OCI-LY3 (cell line): ENCODE data around the gene ICOS.
"Not testable (repeated sequence)": the region's sequence is repeated elsewhere in the genome, so short reads cannot be mapped to it uniquely, and the experiment has no call there.

Experiments
- H2AFZ ChIP-seq: fragments of 200-600, 300-600 bp; shearing (Covaris generic); 2 replicates; pipeline ENCODE4 v1.6.0; 2014; ENCODE audit warnings: antibody characterized with exemption, low read depth, low read length
- H3K27ac ChIP-seq: fragments of 200-600, 300-600 bp; sonication (generic); 2 replicates; pipeline ENCODE4 v1.5.1; 2014; ENCODE audit warnings: mild to moderate bottlenecking, low read length, moderate library complexity, mixed read lengths
- H3K27me3 ChIP-seq: fragments of 200-600, 300-600 bp; sonication (generic); 2 replicates; pipeline ENCODE4 v1.6.1; 2014; ENCODE audit warnings: low read depth, low read length, mixed read lengths
- H3K36me3 ChIP-seq: fragments of 200-600, 300-600 bp; sonication (generic); replicated peaks from 2 replicates; pipeline ENCODE3; 2014; ENCODE audit warnings: low read depth, low read length, mixed read lengths
- H3K4me1 ChIP-seq: fragments of 300-600, 200-600 bp; sonication (generic); 2 replicates; pipeline ENCODE4 v1.6.1; 2014; ENCODE audit warnings: low read length, mixed read lengths
- H3K4me2 ChIP-seq: fragments of 200-600, 300-600 bp; sonication (generic); 2 replicates; pipeline ENCODE4 v1.6.1; 2014; ENCODE audit warnings: low read length, mixed read lengths
- H3K4me3 ChIP-seq: fragments of 300-600, 200-600 bp; sonication (generic); 2 replicates; pipeline ENCODE4 v1.5.1; 2014; ENCODE audit warnings: antibody characterized with exemption, mild to moderate bottlenecking, low read length, moderate library complexity
- H3K79me2 ChIP-seq: fragments of 300-600, 200-600 bp; shearing (Covaris generic); 2 replicates; pipeline ENCODE4 v1.6.1; 2014; ENCODE audit warnings: mild to moderate bottlenecking, low read length, mixed read lengths
- H3K9ac ChIP-seq: fragments of 300-600, 200-600 bp; shearing (Covaris generic); 2 replicates; pipeline ENCODE4 v1.6.0; 2014; ENCODE audit warnings: mild to moderate bottlenecking, low read length, moderate library complexity
- H3K9me3 ChIP-seq: fragments of 200-600, 300-600 bp; shearing (Covaris generic); 2 replicates; pipeline ENCODE4 v1.6.1; 2014; ENCODE audit warnings: low read length, mixed read lengths; ENCODE audit not compliant: insufficient read depth
- H4K20me1 ChIP-seq: fragments of 200-600, 300-600 bp; sonication (generic); 2 replicates; pipeline ENCODE4 v1.6.1; 2016; ENCODE audit warnings: low read length, mixed read lengths; ENCODE audit not compliant: insufficient read depth
- EZH2phosphoT487 ChIP-seq: fragments of 200-600 bp; shearing (Covaris generic); IDR thresholded peaks from 2 replicates; pipeline ENCODE4 v1.6.1; 2018; ENCODE audit warnings: antibody characterized with exemption, mixed run types, low read depth
- TF ChIP-seq, protein P1 (sequence below): fragments of 200-600, 300-600 bp; sonication (generic); IDR thresholded peaks from 2 replicates; pipeline ENCODE4 v1.5.1; 2014; ENCODE audit warnings: antibody characterized with exemption, low read length, low read depth

ICOS gene

DNA sequence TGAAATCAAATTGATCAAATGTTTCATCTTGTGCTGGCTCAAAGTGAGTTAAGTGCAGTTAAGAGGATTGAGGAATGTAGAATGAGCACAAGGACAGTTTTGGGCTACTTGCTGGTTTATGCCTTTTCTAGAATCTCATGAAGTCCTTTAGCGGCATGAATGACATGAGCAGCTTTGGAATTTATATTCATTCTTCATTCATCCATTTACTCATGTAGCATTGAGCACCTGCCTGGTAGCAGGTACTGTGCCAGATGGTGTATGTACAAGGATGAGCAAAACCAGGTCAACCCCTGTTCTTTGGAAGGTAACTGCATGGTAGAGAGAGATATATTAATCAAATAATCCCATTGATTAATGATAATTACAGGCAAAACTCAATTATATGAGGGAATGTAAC, 1.2 kb downstream of the ICOS start:
- Histone ChIP-seq H3K36me3 (no peaks in the 10 kb centered on the region), H2AFZ (no peak overlapping the region), H3K27ac (no peak overlapping the region), H3K9me3 (no peaks in the 10 kb centered on the region), H3K79me2 (no peaks in the 10 kb centered on the region), H3K4me1 (peaks cover 20% of the 10 kb centered on the region), H3K9ac (no peak overlapping the region), H3K27me3 (no peaks in the 10 kb centered on the region), H3K4me2 (no peak overlapping the region), H3K4me3 (no peak overlapping the region), H4K20me1 (no peaks in the 10 kb centered on the region)
- TF ChIP-seq, protein P1, sequence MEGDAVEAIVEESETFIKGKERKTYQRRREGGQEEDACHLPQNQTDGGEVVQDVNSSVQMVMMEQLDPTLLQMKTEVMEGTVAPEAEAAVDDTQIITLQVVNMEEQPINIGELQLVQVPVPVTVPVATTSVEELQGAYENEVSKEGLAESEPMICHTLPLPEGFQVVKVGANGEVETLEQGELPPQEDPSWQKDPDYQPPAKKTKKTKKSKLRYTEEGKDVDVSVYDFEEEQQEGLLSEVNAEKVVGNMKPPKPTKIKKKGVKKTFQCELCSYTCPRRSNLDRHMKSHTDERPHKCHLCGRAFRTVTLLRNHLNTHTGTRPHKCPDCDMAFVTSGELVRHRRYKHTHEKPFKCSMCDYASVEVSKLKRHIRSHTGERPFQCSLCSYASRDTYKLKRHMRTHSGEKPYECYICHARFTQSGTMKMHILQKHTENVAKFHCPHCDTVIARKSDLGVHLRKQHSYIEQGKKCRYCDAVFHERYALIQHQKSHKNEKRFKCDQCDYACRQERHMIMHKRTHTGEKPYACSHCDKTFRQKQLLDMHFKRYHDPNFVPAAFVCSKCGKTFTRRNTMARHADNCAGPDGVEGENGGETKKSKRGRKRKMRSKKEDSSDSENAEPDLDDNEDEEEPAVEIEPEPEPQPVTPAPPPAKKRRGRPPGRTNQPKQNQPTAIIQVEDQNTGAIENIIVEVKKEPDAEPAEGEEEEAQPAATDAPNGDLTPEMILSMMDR: no peak
- no peak for TF ChIP-seq EZH2phosphoT487

DNA sequence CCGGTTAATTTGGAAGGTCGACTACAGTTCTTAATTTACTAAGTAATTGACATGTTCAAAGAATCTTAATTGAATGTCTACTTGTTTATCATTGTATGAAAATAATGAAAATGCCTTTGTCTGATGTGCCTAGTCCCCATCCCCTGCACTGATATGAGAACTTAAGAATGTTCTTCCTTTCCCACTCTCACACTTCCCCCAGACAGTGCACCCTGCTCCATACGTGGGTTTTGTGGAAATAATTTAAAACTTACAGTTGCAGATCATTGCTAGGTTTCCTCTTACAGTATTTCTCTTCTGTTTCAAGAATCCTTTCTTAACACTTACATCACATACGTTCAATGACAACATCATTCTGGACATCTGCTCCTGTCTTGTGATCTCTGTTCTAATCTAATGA, 3.5 kb downstream of the ICOS start:
- Histone ChIP-seq H2AFZ (no peak overlapping the region), H3K4me3 (no peak overlapping the region), H3K4me1 (peaks cover 5% of the 10 kb centered on the region; the same call in 1 of the 2 replicates), H3K9me3 (no peaks in the 10 kb centered on the region), H3K9ac (no peak overlapping the region), H4K20me1 (no peaks in the 10 kb centered on the region), H3K27ac (no peak overlapping the region), H3K27me3 (no peaks in the 10 kb centered on the region), H3K4me2 (no peak overlapping the region), H3K79me2 (no peaks in the 10 kb centered on the region), H3K36me3 (no peaks in the 10 kb centered on the region)
- TF ChIP-seq, protein P1: no peak
- no peak for TF ChIP-seq EZH2phosphoT487

GRCh38 chr2:203943493-203944382, 7.2 kb downstream of the ICOS start:
- H3K4me1 ChIP-seq: peaks cover 13% of the 10 kb centered on the region
- not testable (repeated sequence) for H4K20me1 ChIP-seq, H3K9ac ChIP-seq, H3K36me3 ChIP-seq, H3K9me3 ChIP-seq, H2AFZ ChIP-seq, H3K4me3 ChIP-seq, H3K27ac ChIP-seq, H3K4me2 ChIP-seq, H3K27me3 ChIP-seq, H3K79me2 ChIP-seq
- TF ChIP-seq, protein P1: peak; percentile 32; the same call in 1 of the 2 replicates

DNA sequence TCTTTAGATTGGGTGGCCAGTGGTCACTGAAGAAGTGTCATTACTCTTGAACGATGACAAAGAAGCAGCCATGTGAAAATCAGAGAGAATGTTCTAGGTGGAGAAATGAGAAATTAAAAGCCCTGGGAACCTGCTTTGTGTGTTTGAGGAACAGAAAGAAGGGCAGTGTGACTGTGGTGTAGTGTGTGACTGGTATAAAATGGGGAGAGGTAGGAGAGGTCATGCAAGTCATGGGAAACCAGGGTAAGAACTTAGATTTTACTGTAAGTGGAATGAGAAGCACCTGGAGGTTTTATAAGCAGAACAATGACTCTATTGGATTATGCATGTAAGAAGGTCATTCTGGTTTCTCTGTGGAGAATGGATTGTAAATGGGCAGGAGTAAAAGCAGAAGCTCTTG, 12.2 kb downstream of the ICOS start:
- no peaks in the 10 kb centered on the region for H3K27me3 ChIP-seq
- peak overlapping the region; percentile 33 for H3K4me2 ChIP-seq
- H3K36me3 ChIP-seq: no peaks in the 10 kb centered on the region
- no peak overlapping the region for H2AFZ ChIP-seq
- no peaks in the 10 kb centered on the region for H4K20me1 ChIP-seq
- TF ChIP-seq, protein P1: no peak
- TF ChIP-seq EZH2phosphoT487: no peak
- peak overlapping the region; percentile 27 for H3K27ac ChIP-seq
- H3K4me3 ChIP-seq: no peak overlapping the region
- H3K9me3 ChIP-seq: 0 out of 2 replicates have a peak, but pooled peaks cover 5% of the 10 kb centered on the region
- H3K9ac ChIP-seq: no peak overlapping the region
- peaks cover 44% of the 10 kb centered on the region for H3K4me1 ChIP-seq
- H3K79me2 ChIP-seq: no peaks in the 10 kb centered on the region
